Vagina (tissue), 2 donors: ENCODE results near the gene CER1. TPM values are rescaled to one million over a fixed set of nuclear protein-coding genes. Genes with fewer than 3 reads are reported as not detected.

Source experiments
- DNase-seq, 2 donors: peaks; one replicate each; pipeline ENCODE4 v3.0.0-alpha.2; 2017; ENCODE audit errors: extremely low spot score in 2 of 2
- H3K27ac ChIP-seq: fragments of 200-600 bp; sonication (generic); one replicate; pipeline ENCODE4 v1.5.1; 2019
- H3K27me3 ChIP-seq: fragments of 200-600 bp; sonication (generic); one replicate; pipeline ENCODE4 v1.5.1; 2019
- H3K36me3 ChIP-seq, 2 donors: fragments of 200-600 bp; sonication (generic); one replicate each; pipeline ENCODE4 v1.5.1; 2017 to 2019
- H3K4me1 ChIP-seq: fragments of 200-600 bp; sonication (generic); one replicate; pipeline ENCODE4 v1.5.1; 2019
- H3K4me3 ChIP-seq, 2 donors: fragments of 200-600 bp; sonication (generic); 1 replicate in 1 of 2; 2 replicates in 1 of 2; pipeline ENCODE4 v1.5.1; 2016 to 2019
- H3K9me3 ChIP-seq: fragments of 200-600 bp; sonication (generic); one replicate; pipeline ENCODE4 v1.5.1; 2019
- CTCF ChIP-seq, 3 experiments: fragments of 450-650 bp in 2 of 3; fragments of 200-600 bp in 1 of 3; sonication (generic) in 1 of 3; IDR thresholded peaks; one replicate each; pipeline ENCODE4 v1.5.1; 2017 to 2019; ENCODE audit warnings: antibody characterized with exemption in 3 of 3, mild to moderate bottlenecking in 2 of 3, moderate library complexity in 2 of 3
- POLR2A ChIP-seq, 2 donors: fragments of 450-650 bp; IDR thresholded peaks; one replicate each; pipeline ENCODE4 v1.6.1; 2017; ENCODE audit warnings: antibody characterized with exemption in 2 of 2, mild to moderate bottlenecking in 2 of 2, moderate library complexity in 2 of 2
- POLR2AphosphoS5 ChIP-seq, 2 donors: sonication (generic); formaldehyde crosslinking; IDR thresholded peaks; one replicate each; pipeline ENCODE4 v1.9.0; 2017; ENCODE audit warnings: antibody characterized with exemption in 2 of 2, mild to moderate bottlenecking in 2 of 2, low read depth in 1 of 2; ENCODE audit not compliant: insufficient read depth in 1 of 2
- intact Hi-C: fragments of 100-400 bp; cut with DNase I; formaldehyde crosslinking; loops from one replicate; pipeline ENCODE4 v1.15.1; 2023
- total RNA-seq: library from RNA; depleted of rRNA; stranded (reverse); fragments of >200 nt; gene quantifications from one replicate; pipeline ENCODE4 v1.2.3, GENCODE V29; 2016

Gene CER1
- total RNA-seq, 1 donor from 2014 or later = not detected

DNA sequence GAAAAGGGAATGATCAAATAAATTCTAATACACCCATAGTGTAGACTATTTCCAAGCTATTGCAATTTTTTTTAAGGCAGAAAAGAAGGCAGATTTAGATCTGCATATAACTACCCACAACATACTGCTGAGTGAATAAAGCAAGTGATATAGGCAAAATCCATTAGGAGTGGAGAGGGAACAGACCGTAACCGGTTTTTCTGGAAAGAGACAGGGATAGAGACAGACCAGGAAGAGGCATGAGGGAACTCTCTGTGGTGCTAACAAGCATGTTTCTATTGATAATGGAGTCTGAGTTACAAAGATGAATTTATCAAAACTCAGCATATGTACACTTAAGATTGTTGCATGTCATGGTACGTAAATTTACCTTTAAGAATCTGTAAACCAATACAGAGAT is 43.8 kb downstream of the CER1 start:
- no peaks in the 10 kb centered on the region for H3K9me3 ChIP-seq
- intact Hi-C loops = no loop called here
- H3K27me3 ChIP-seq = no peaks in the 10 kb centered on the region
- H3K4me3 ChIP-seq = no peak overlapping the region
- H3K27ac ChIP-seq = no peak overlapping the region
- H3K4me1 ChIP-seq = no peaks in the 10 kb centered on the region
- no peaks in the 10 kb centered on the region for H3K36me3 ChIP-seq
- no peak for DNase-seq
- TF ChIP-seq POLR2AphosphoS5 (IDR thresholded peaks at IDR 0.05; ENCODE audit: insufficient read depth in 1 of 2, low read depth in 1 of 2) (no peak), CTCF (IDR thresholded peaks at IDR 0.05) (no peak), POLR2A (IDR thresholded peaks at IDR 0.05) (no peak)

DNA sequence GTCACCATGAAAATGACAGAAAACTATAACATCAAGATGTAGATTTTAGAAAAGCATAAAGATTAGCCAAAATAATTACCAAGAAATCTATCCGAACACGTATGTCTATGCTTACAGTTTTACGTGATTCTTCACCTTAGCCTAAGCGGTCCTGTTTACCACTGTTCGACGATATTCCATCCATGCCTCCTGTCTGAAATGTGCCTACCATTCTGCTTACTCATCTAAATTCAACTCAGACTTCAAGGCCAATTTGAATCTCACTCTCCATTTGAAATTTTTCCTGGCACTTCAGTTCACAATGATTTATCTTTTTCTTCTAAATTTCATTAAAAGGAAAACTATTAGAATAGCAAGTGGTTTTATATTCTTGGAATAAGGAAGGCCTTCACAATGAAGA is 44.7 kb downstream of the CER1 start:
- no peak for TF ChIP-seq POLR2AphosphoS5 (IDR thresholded peaks at IDR 0.05; ENCODE audit: insufficient read depth in 1 of 2, low read depth in 1 of 2)
- TF ChIP-seq POLR2A (IDR thresholded peaks at IDR 0.05) = no peak
- TF ChIP-seq CTCF (IDR thresholded peaks at IDR 0.05) = no peak
- Histone ChIP-seq H3K4me3 (no peak overlapping the region), H3K4me1 (no peaks in the 10 kb centered on the region), H3K36me3 (no peaks in the 10 kb centered on the region), H3K27me3 (no peaks in the 10 kb centered on the region), H3K27ac (no peak overlapping the region), H3K9me3 (no peaks in the 10 kb centered on the region)
- intact Hi-C loops = no loop called here
- DNase-seq = no peak

- TF ChIP-seq POLR2A (IDR thresholded peaks at IDR 0.05) (no peak), CTCF (IDR thresholded peaks at IDR 0.05) (no peak), POLR2AphosphoS5 (IDR thresholded peaks at IDR 0.05; ENCODE audit: insufficient read depth in 1 of 2, low read depth in 1 of 2) (no peak)
- intact Hi-C loops = no loop called here
- DNase-seq = no peak
- no peaks in the 10 kb centered on the region for H3K9me3 ChIP-seq
- no peak overlapping the region for H3K4me3 ChIP-seq
- no peak overlapping the region for H3K27ac ChIP-seq
- H3K4me1 ChIP-seq = no peaks in the 10 kb centered on the region
- no peaks in the 10 kb centered on the region for H3K27me3 ChIP-seq
- no peaks in the 10 kb centered on the region for H3K36me3 ChIP-seq
These were observed 45.1 kb downstream of the CER1 start for GRCh38 chr9:14677396-14677795.

DNA sequence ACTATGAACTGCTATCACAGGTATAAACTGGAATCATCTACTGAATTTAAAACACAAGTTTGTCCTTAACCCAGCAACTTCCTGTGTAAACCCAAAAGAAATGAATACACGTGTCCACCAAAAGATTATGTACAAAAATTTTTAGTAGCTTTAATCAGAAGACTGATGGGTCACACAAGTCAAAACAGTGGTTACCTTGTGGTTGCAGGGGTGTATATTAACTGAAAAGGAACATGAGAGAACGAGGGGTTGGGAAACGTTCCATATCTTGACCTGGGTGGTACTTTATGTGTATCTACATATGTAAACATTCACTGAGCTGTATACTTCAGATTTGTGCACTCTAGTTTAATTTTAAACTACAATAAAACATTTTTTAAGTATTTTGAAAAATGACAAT is 47.9 kb downstream of the CER1 start:
- Histone ChIP-seq H3K9me3 (no peaks in the 10 kb centered on the region), H3K4me1 (no peaks in the 10 kb centered on the region), H3K27ac (no peak overlapping the region), H3K4me3 (no peak overlapping the region), H3K27me3 (no peaks in the 10 kb centered on the region), H3K36me3 (no peaks in the 10 kb centered on the region)
- intact Hi-C loops = no loop called here
- TF ChIP-seq POLR2A (IDR thresholded peaks at IDR 0.05) = no peak
- TF ChIP-seq POLR2AphosphoS5 (IDR thresholded peaks at IDR 0.05; ENCODE audit: insufficient read depth in 1 of 2, low read depth in 1 of 2) = no peak
- TF ChIP-seq CTCF (IDR thresholded peaks at IDR 0.05) = no peak
- no peak for DNase-seq

- no peak overlapping the region for H3K4me3 ChIP-seq
These were observed 51.2 kb downstream of the CER1 start for GRCh38 chr9:14671377-14671776.

More at GRCh38 chr9:14671377-14671776, 51.2 kb downstream of the CER1 start:
- Histone ChIP-seq H3K4me1 (no peaks in the 10 kb centered on the region), H3K9me3 (no peaks in the 10 kb centered on the region), H3K27ac (no peak overlapping the region), H3K27me3 (no peaks in the 10 kb centered on the region), H3K36me3 (no peaks in the 10 kb centered on the region)
- TF ChIP-seq POLR2AphosphoS5 (IDR thresholded peaks at IDR 0.05; ENCODE audit: insufficient read depth in 1 of 2, low read depth in 1 of 2) (no peak), CTCF (IDR thresholded peaks at IDR 0.05) (no peak), POLR2A (IDR thresholded peaks at IDR 0.05) (no peak)
- intact Hi-C loops = no loop called here
- no peak for DNase-seq
